ENCODE results near the gene SNRPA. TPM values are rescaled to one million over a fixed set of nuclear protein-coding genes. Genes with fewer than 3 reads are reported as not detected.
"Not testable (repeated sequence)": the region's sequence is repeated elsewhere in the genome, so short reads cannot be mapped to it uniquely, and the experiment has no call there.

SNRPA gene
- total RNA-seq, 2 experiments from 2014 or later, result 149 to 182 TPM

DNA sequence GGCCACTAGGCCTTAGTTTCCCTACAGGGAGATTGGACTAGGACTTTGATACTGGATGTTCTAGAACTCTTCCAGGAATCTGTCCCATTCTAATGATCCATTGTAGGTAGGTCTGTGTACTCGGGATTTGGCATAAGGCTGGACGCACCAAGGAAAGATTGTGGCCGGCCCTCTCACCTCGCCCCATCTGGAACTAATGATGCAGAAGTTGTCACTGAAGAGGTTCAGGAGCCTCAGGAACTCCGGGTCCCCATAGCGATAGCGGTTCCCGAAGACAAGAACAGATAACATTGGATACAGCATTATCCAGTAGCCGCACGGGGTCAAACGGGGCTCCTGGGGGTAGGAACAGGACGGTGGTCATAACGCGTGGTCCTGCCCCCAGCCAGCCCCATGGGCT, 59.2 kb downstream of the SNRPA start:
- no peak overlapping the region for H3K27ac Mint-ChIP-seq
- H3K4me1 Mint-ChIP-seq, result peaks cover 68% of the 10 kb centered on the region
- CTCF ChIA-PET, result interaction anchor here (1.3 kb wide), 2 partner anchors 9 to 12 kb away, joined by 3 read pairs; no protein-coding TSS in a partner anchor

DNA sequence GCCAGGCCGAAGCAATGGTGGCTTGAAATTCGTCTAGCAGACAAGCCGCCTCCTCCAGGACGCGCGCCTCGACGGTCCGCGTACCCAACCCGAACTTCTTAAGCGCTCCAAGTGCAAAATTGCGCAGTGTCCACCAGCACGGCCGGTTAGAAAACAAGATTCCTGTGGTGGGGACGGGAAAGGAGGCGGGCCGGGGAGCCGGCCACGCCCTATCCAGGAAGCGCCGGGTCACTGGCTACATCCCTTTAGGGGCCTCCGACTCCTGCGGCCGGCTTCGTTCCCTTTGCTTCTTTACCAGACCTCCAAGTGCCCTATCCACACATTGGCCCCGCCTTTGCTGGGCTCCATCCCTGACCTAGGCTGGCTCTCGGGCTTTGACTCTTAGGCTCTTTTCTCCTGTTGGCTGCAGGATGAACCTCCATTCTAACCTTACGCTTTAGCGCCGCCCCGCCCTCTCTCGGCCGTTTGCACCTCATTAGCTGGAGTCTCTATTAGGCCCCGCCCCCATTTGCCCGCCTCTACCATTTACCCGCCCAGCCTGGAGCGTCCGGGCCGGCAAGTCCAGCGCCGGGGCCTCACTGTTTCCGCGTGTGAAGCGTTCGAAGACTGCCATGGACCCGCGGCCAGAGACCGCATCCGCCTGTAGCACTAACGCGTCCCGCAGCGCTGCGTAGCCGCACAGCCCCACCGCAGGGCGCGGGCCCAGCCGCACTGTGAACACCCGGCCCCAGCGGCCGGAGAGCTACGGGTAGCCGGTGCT, 59.8 kb downstream of the SNRPA start:
- H3K27me3 Mint-ChIP-seq, result peaks cover 30% of the 10 kb centered on the region
- peak overlapping the region; percentile 84 for H3K4me3 Mint-ChIP-seq
- peak overlapping the region; percentile 86 for H3K27ac Mint-ChIP-seq
- POLR2A ChIA-PET, H3K9me3 Mint-ChIP-seq: not testable (repeated sequence)
- peak; percentile 61 for DNase-seq
- CTCF ChIA-PET, result interaction anchor here (0.8 kb wide), 1 partner anchor 33 kb away, joined by 4 read pairs; the partner anchor contains the start of gene RAB4B
- H3K4me1 Mint-ChIP-seq, result peaks cover 61% of the 10 kb centered on the region
- H3K36me3 Mint-ChIP-seq (ENCODE audit: low read depth), result peaks cover 44% of the 10 kb centered on the region

More for the DNA sequence above, 59.2 kb downstream of the SNRPA start:
- Mint-ChIP-seq H3K27me3 (peaks cover 28% of the 10 kb centered on the region), H3K4me3 (peak overlapping the region; percentile 84), H3K36me3 (ENCODE audit: low read depth) (peaks cover 50% of the 10 kb centered on the region), H3K9me3 (no peaks in the 10 kb centered on the region)
- POLR2A ChIA-PET, result no interaction called here
- DNase-seq, result no peak

DNA sequence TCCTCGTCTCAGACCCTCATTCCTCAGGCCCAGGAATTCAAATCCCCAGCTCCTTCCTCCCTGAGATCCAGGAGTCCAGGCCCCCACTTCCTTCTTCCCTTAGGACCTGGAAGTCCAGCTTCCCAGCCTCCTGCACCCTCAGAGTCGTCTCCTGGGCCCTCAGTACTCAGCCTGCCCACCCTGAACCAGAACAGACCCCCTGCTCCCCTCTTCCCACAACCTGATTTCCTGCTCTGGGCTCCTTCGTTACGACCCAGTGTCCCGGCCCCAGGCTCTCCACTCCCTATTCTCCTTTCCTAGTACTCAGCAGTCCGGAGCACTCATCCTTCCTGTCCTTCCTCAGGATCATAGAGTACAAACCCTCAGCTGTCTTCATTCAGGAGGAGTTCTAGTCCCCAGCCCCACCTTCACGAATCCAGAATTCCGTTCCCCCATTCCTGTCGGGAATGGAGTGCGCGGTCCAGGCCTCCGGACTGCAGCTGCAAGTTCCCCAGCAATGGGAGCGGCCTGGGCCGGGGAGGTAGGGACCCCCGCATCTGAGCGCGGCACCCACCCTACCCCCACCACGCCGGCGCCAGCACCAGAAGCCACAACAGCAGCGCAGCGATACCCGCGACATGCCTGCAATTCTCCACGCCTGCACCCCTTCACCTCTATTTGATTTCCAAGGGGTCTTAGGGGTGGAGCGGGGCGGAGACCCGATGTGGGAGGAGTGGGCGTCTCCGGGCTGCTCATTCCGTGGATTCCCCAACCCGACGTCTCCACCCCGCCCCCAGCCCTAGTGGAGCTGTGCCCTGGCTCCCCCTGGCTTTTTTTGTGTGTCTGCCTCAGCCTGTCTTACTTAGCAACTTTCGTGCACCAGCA, 60.7 kb downstream of the SNRPA start:
- peak overlapping the region; percentile 49 for H3K4me3 Mint-ChIP-seq
- H3K27ac Mint-ChIP-seq, result peak overlapping the region; percentile 62
- DNase-seq, result no peak
- ChIA-PET CTCF (interaction anchor here (0.8 to 1.0 kb wide), 2 partner anchors 9 to 34 kb away, joined by 4 read pairs; partner anchors contain the start of gene RAB4B), POLR2A (no interaction called here)
- peaks cover 53% of the 10 kb centered on the region for H3K4me1 Mint-ChIP-seq
- H3K9me3 Mint-ChIP-seq, result no peaks in the 10 kb centered on the region
- H3K36me3 Mint-ChIP-seq (ENCODE audit: low read depth), result peaks cover 38% of the 10 kb centered on the region
- H3K27me3 Mint-ChIP-seq, result peaks cover 34% of the 10 kb centered on the region

DNA sequence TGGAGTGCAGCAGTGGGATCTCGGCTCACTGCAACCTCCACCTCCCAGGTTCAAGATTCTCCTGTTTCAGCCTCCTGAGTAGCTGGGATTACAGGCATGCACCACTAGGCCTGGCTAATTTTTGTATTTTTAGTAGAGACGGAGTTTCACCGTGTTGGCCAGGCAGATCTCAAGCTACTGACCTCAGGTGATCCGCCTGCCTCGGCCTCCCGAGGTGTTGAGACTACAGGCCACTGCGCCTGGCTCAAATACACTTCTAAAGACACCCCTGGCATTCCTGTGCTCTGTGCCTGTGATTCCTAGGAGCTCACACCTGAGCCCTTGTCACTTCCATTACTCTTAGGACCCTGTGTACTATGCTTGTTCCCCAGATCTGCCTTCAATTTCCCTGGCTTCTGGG, 61.6 kb downstream of the SNRPA start:
- H3K9me3 Mint-ChIP-seq, DNase-seq, H3K4me3 Mint-ChIP-seq, POLR2A ChIA-PET: not testable (repeated sequence)
- Mint-ChIP-seq H3K36me3 (ENCODE audit: low read depth) (peaks cover 29% of the 10 kb centered on the region), H3K27me3 (peaks cover 34% of the 10 kb centered on the region), H3K27ac (peak overlapping the region; percentile 11), H3K4me1 (peaks cover 46% of the 10 kb centered on the region)
- CTCF ChIA-PET, result interaction anchor here (1.0 kb wide), 1 partner anchor 9 kb away, joined by 4 read pairs; no protein-coding TSS in a partner anchor

DNA sequence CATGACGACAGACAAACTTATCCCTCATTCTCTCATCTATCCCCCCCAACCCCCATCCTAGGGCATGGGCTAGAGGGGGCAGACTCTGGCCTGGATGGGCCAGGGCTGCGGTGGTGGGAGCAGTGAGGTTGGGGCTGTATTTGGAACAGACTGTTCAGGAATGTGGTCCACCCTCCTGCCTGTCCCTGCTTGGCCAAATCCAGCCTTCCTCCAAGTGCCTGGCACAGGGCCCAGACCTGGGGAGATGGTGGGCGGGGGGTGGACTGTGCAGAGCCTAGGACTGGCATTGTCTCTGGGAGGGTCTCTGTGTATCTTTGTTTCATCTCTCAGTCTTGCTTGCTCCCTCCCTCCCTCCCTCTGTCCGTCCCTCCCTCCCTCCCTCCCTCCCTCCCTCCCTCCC, 62.2 kb downstream of the SNRPA start:
- Mint-ChIP-seq H3K9me3 (no peaks in the 10 kb centered on the region), H3K27me3 (peaks cover 34% of the 10 kb centered on the region), H3K4me1 (peaks cover 49% of the 10 kb centered on the region), H3K4me3 (no peak overlapping the region), H3K27ac (no peak overlapping the region), H3K36me3 (ENCODE audit: low read depth) (peaks cover 23% of the 10 kb centered on the region)
- DNase-seq, result no peak
- POLR2A ChIA-PET, result no interaction called here
- CTCF ChIA-PET, result no interaction called here

Other genes with a start within 250 kb of the SNRPA start
- 100 to 1,000 TPM; 147 to 158 TPM for gene SHKBP1, start 174.3 kb upstream of the SNRPA start, total RNA-seq
- 10 to 100 TPM; 71.3 to 75.7 TPM for gene LTBP4, start 149.8 kb upstream of the SNRPA start, total RNA-seq
- gene NUMBL, start 60.6 kb upstream of the SNRPA start, total RNA-seq, result 1 to 10 TPM; 5.7 to 7.3 TPM
- gene COQ8B, start 34.3 kb upstream of the SNRPA start, total RNA-seq, result 10 to 100 TPM; 23.4 to 33.5 TPM
- 1 to 10 TPM; 4.8 TPM for gene ITPKC, start 34.1 kb upstream of the SNRPA start, total RNA-seq
- 10 to 100 TPM; 17.5 to 19.8 TPM for gene ACTMAP, start 726 bp upstream of the SNRPA start, total RNA-seq
- gene MIA, start 24.3 kb downstream of the SNRPA start, total RNA-seq, result under 1 TPM in 1 of 2 experiments, not detected in 1; 0.89 TPM
- 10 to 100 TPM; 52.8 to 54.7 TPM for gene RAB4B, start 27.0 kb downstream of the SNRPA start, total RNA-seq
- gene EGLN2, start 48.0 kb downstream of the SNRPA start, total RNA-seq, result 100 to 1,000 TPM; 124 to 126 TPM
- not detected for gene CYP2A6, start 99.2 kb downstream of the SNRPA start, total RNA-seq
- gene CYP2A7, start 131.0 kb downstream of the SNRPA start, total RNA-seq, result not detected
- gene CYP2B6, start 240.1 kb downstream of the SNRPA start, total RNA-seq, result not detected